Suprapubic skin (tissue), 4 donors: Measurements from ENCODE around the gene ISYNA1. TPM values are rescaled to one million over a fixed set of nuclear protein-coding genes. Genes with fewer than 3 reads are reported as not detected.

Experiments
- DNase-seq, 2 donors: peaks; one replicate each; pipeline ENCODE4 v3.0.0-alpha.2; 2019; ENCODE audit warnings: low spot score in 2 of 2
- H3K27ac ChIP-seq: fragments of 200-600 bp; sonication (generic); one replicate; pipeline ENCODE4 v1.5.1; 2019
- H3K27me3 ChIP-seq: fragments of 200-600 bp; sonication (generic); one replicate; pipeline ENCODE4 v1.5.1; 2019
- H3K36me3 ChIP-seq: fragments of 200-600 bp; sonication (generic); one replicate; pipeline ENCODE4 v1.5.1; 2019
- H3K4me1 ChIP-seq: fragments of 200-600 bp; sonication (generic); one replicate; pipeline ENCODE4 v1.5.1; 2019
- H3K4me3 ChIP-seq: fragments of 200-600 bp; sonication (generic); one replicate; pipeline ENCODE4 v1.5.1; 2019; ENCODE audit warnings: mild to moderate bottlenecking
- H3K9me3 ChIP-seq: fragments of 200-600 bp; sonication (generic); one replicate; pipeline ENCODE4 v1.5.1; 2019
- CTCF ChIP-seq, 2 donors: fragments of 200-600 bp in 1 of 2; fragments of 450-650 bp in 1 of 2; sonication (generic) in 1 of 2; IDR thresholded peaks; one replicate each; pipeline ENCODE4 v1.5.1; 2016 to 2019; ENCODE audit warnings: antibody characterized with exemption in 2 of 2, mild to moderate bottlenecking in 1 of 2, moderate library complexity in 1 of 2
- EP300 ChIP-seq: sonication (generic); formaldehyde crosslinking; IDR thresholded peaks from one replicate; pipeline ENCODE4 v1.6.1; 2017; ENCODE audit warnings: antibody characterized with exemption
- POLR2A ChIP-seq, 2 donors: fragments of 450-650 bp; IDR thresholded peaks; one replicate each; pipeline ENCODE4 v1.6.1; 2017; ENCODE audit warnings: antibody characterized with exemption in 2 of 2, mild to moderate bottlenecking in 2 of 2, moderate library complexity in 2 of 2
- POLR2AphosphoS5 ChIP-seq, 3 donors: sonication (generic); formaldehyde crosslinking; IDR thresholded peaks; one replicate each; pipeline ENCODE4 v1.6.1; 2017; ENCODE audit warnings: antibody characterized with exemption in 3 of 3
- WGBS: methylation state at CpG from one replicate; pipeline ENCODE4 v1.1.5; 2018; 5-methylcytosine and 5-hydroxymethylcytosine counted together
- total RNA-seq, 4 donors: library from RNA; depleted of rRNA; stranded (reverse); fragments of >200 nt; gene quantifications; one replicate each; pipeline ENCODE4 v1.1.0, GENCODE V29; 2016

Gene ISYNA1
- total RNA-seq, 4 donors from 2014 or later = 7.9 to 27.6 (median 21.0) TPM

GRCh38 chr19:18428173-18428786, 9.7 kb downstream of the ISYNA1 start:
- H3K4me3 ChIP-seq = peak overlapping the region; percentile 47
- WGBS = 89% methylated on average over 8 of the region's 17 CpGs
- H3K36me3 ChIP-seq = no peaks in the 10 kb centered on the region
- peaks cover 58% of the 10 kb centered on the region for H3K4me1 ChIP-seq
- no peaks in the 10 kb centered on the region for H3K9me3 ChIP-seq
- H3K27me3 ChIP-seq = no peaks in the 10 kb centered on the region
- H3K27ac ChIP-seq = peak overlapping the region; percentile 79
- TF ChIP-seq POLR2A (IDR thresholded peaks at IDR 0.05) (no peak), POLR2AphosphoS5 (IDR thresholded peaks at IDR 0.05) (no peak), EP300 (no peak), CTCF (IDR thresholded peaks at IDR 0.05) (no peak)
- DNase-seq = no peak

- no peaks in the 10 kb centered on the region for H3K9me3 ChIP-seq
- H3K4me3 ChIP-seq = no peak overlapping the region
- TF ChIP-seq POLR2A (IDR thresholded peaks at IDR 0.05) = no peak
- no peak for TF ChIP-seq CTCF (IDR thresholded peaks at IDR 0.05)
- TF ChIP-seq EP300 = no peak
- no peak for TF ChIP-seq POLR2AphosphoS5 (IDR thresholded peaks at IDR 0.05)
- H3K27ac ChIP-seq = no peak overlapping the region
- no peak for DNase-seq
- WGBS = 92% methylated on average over 10 of the region's 12 CpGs
- no peaks in the 10 kb centered on the region for H3K36me3 ChIP-seq
- H3K27me3 ChIP-seq = no peaks in the 10 kb centered on the region
- H3K4me1 ChIP-seq = peaks cover 55% of the 10 kb centered on the region
These were observed 10.2 kb downstream of the ISYNA1 start for GRCh38 chr19:18427743-18428113.

- TF ChIP-seq POLR2A (IDR thresholded peaks at IDR 0.05) = no peak
- TF ChIP-seq EP300 = no peak
- TF ChIP-seq POLR2AphosphoS5 (IDR thresholded peaks at IDR 0.05) = no peak
- no peak for TF ChIP-seq CTCF (IDR thresholded peaks at IDR 0.05)
- no peak overlapping the region for H3K27ac ChIP-seq
These were observed 10.7 kb downstream of the ISYNA1 start for GRCh38 chr19:18427080-18427742.

GRCh38 chr19:18426416-18426767, 11.5 kb downstream of the ISYNA1 start:
- Histone ChIP-seq H3K4me1 (peaks cover 68% of the 10 kb centered on the region), H3K9me3 (no peaks in the 10 kb centered on the region), H3K27me3 (no peaks in the 10 kb centered on the region), H3K27ac (peak overlapping the region; percentile 65), H3K36me3 (no peaks in the 10 kb centered on the region), H3K4me3 (no peak overlapping the region)
- no peak for TF ChIP-seq POLR2A (IDR thresholded peaks at IDR 0.05)
- DNase-seq = no peak
- WGBS = 60% methylated on average over 1 of the region's 8 CpGs

More at GRCh38 chr19:18427080-18427742, 10.7 kb downstream of the ISYNA1 start:
- Histone ChIP-seq H3K27me3 (no peaks in the 10 kb centered on the region), H3K36me3 (no peaks in the 10 kb centered on the region), H3K4me3 (no peak overlapping the region), H3K9me3 (no peaks in the 10 kb centered on the region), H3K4me1 (peaks cover 60% of the 10 kb centered on the region)
- WGBS = 75% methylated on average over 2 of the region's 16 CpGs
- DNase-seq = no peak

- Histone ChIP-seq H3K27ac (peak overlapping the region; percentile 65), H3K4me3 (no peak overlapping the region), H3K27me3 (no peaks in the 10 kb centered on the region), H3K36me3 (no peaks in the 10 kb centered on the region), H3K4me1 (peaks cover 74% of the 10 kb centered on the region), H3K9me3 (no peaks in the 10 kb centered on the region)
- WGBS = 38% methylated on average over 14 of the region's 18 CpGs
- DNase-seq = peak in 1 of 2 donors; percentile 81
- TF ChIP-seq EP300 = no peak
- no peak for TF ChIP-seq POLR2A (IDR thresholded peaks at IDR 0.05)
- TF ChIP-seq CTCF (IDR thresholded peaks at IDR 0.05) = peak in 1 of 2 donors; percentile 9
- no peak for TF ChIP-seq POLR2AphosphoS5 (IDR thresholded peaks at IDR 0.05)
These were observed 12.2 kb downstream of the ISYNA1 start for GRCh38 chr19:18425515-18426415.
